Measurements from ENCODE around the gene FOXP1.

The FOXP1 gene

GRCh38 chr3:71355862-71356261, 227.7 kb downstream of the FOXP1 start:
- Histone ChIP-seq H3K27ac (ENCODE audit: poor library complexity, severe bottlenecking) (no peak overlapping the region), H3K36me3 (ENCODE audit: low read depth) (0 out of 2 replicates have a peak, but pooled peaks cover 3% of the 10 kb centered on the region), H3K4me3 (ENCODE audit: severe bottlenecking) (no peak overlapping the region), H3K27me3 (ENCODE audit: insufficient read depth, poor library complexity, severe bottlenecking) (no peaks in the 10 kb centered on the region), H3K4me1 (ENCODE audit: insufficient read depth, poor library complexity, severe bottlenecking) (no peaks in the 10 kb centered on the region), H3K9me3 (ENCODE audit: severe bottlenecking) (no peaks in the 10 kb centered on the region)
- DNase-seq (ENCODE audit: low spot score) (no peak), ATAC-seq (ENCODE audit: low read depth) (no peak)
- no peak for TF ChIP-seq CTCF (IDR thresholded peaks at IDR 0.05; ENCODE audit: poor library complexity, severe bottlenecking)

- no peak for ATAC-seq (ENCODE audit: low read depth)
- H3K9me3 ChIP-seq (ENCODE audit: severe bottlenecking), result no peaks in the 10 kb centered on the region
- no peaks in the 10 kb centered on the region for H3K27me3 ChIP-seq (ENCODE audit: insufficient read depth, poor library complexity, severe bottlenecking)
- DNase-seq (ENCODE audit: low spot score), result no peak
- no peaks in the 10 kb centered on the region for H3K4me1 ChIP-seq (ENCODE audit: insufficient read depth, poor library complexity, severe bottlenecking)
- no peak overlapping the region for H3K4me3 ChIP-seq (ENCODE audit: severe bottlenecking)
- no peak for TF ChIP-seq CTCF (IDR thresholded peaks at IDR 0.05; ENCODE audit: poor library complexity, severe bottlenecking)
- H3K36me3 ChIP-seq (ENCODE audit: low read depth), result 0 out of 2 replicates have a peak, but pooled peaks cover 3% of the 10 kb centered on the region
- no peak overlapping the region for H3K27ac ChIP-seq (ENCODE audit: poor library complexity, severe bottlenecking)
These were observed 228.5 kb downstream of the FOXP1 start for GRCh38 chr3:71355037-71355436.

- DNase-seq (ENCODE audit: low spot score) (no peak), ATAC-seq (ENCODE audit: low read depth) (no peak)
- Histone ChIP-seq H3K36me3 (ENCODE audit: low read depth) (no peaks in the 10 kb centered on the region), H3K27ac (ENCODE audit: poor library complexity, severe bottlenecking) (no peak overlapping the region), H3K9me3 (ENCODE audit: severe bottlenecking) (no peaks in the 10 kb centered on the region), H3K4me1 (ENCODE audit: insufficient read depth, poor library complexity, severe bottlenecking) (no peaks in the 10 kb centered on the region), H3K27me3 (ENCODE audit: insufficient read depth, poor library complexity, severe bottlenecking) (no peaks in the 10 kb centered on the region), H3K4me3 (ENCODE audit: severe bottlenecking) (no peak overlapping the region)
- no peak for TF ChIP-seq CTCF (IDR thresholded peaks at IDR 0.05; ENCODE audit: poor library complexity, severe bottlenecking)
These were observed 232.0 kb downstream of the FOXP1 start for GRCh38 chr3:71351403-71352149.

- ATAC-seq (ENCODE audit: low read depth), result no peak
- H3K27me3 ChIP-seq (ENCODE audit: insufficient read depth, poor library complexity, severe bottlenecking), result no peaks in the 10 kb centered on the region
- no peak for TF ChIP-seq CTCF (IDR thresholded peaks at IDR 0.05; ENCODE audit: poor library complexity, severe bottlenecking)
- no peaks in the 10 kb centered on the region for H3K4me1 ChIP-seq (ENCODE audit: insufficient read depth, poor library complexity, severe bottlenecking)
- H3K27ac ChIP-seq (ENCODE audit: poor library complexity, severe bottlenecking), result no peak overlapping the region
- H3K4me3 ChIP-seq (ENCODE audit: severe bottlenecking), result no peak overlapping the region
- DNase-seq (ENCODE audit: low spot score), result no peak
- no peaks in the 10 kb centered on the region for H3K36me3 ChIP-seq (ENCODE audit: low read depth)
- H3K9me3 ChIP-seq (ENCODE audit: severe bottlenecking), result no peaks in the 10 kb centered on the region
These were observed 232.5 kb downstream of the FOXP1 start for GRCh38 chr3:71350998-71351397.

- DNase-seq (ENCODE audit: low spot score) (no peak), ATAC-seq (ENCODE audit: low read depth) (no peak)
These were observed 234.7 kb downstream of the FOXP1 start for GRCh38 chr3:71348831-71349230.

More at GRCh38 chr3:71348831-71349230, 234.7 kb downstream of the FOXP1 start:
- no peak overlapping the region for H3K4me3 ChIP-seq (ENCODE audit: severe bottlenecking)
- H3K4me1 ChIP-seq (ENCODE audit: insufficient read depth, poor library complexity, severe bottlenecking), result no peaks in the 10 kb centered on the region
- H3K9me3 ChIP-seq (ENCODE audit: severe bottlenecking), result no peaks in the 10 kb centered on the region
- H3K27ac ChIP-seq (ENCODE audit: poor library complexity, severe bottlenecking), result no peak overlapping the region
- H3K36me3 ChIP-seq (ENCODE audit: low read depth), result no peaks in the 10 kb centered on the region
- no peak for TF ChIP-seq CTCF (IDR thresholded peaks at IDR 0.05; ENCODE audit: poor library complexity, severe bottlenecking)
- H3K27me3 ChIP-seq (ENCODE audit: insufficient read depth, poor library complexity, severe bottlenecking), result no peaks in the 10 kb centered on the region
